DMS53 treated with DMSO at 0.1 percent for 48 hours (cell line): ENCODE results near the gene TET2.

ENCODE experiments used
- DNase-seq: peaks from one replicate; lab custom pipeline; 2025; ENCODE audit not compliant: unreplicated experiment; lab: John Stamatoyannopoulos, UW

Gene TET2

GRCh38 chr4:105182211-105182610, 35.5 kb downstream of the TET2 start:
- DNase-seq = no peak

- no peak for DNase-seq
Measured at GRCh38 chr4:105184316-105184980, 37.8 kb downstream of the TET2 start.

GRCh38 chr4:105186701-105187161, 40.1 kb downstream of the TET2 start:
- DNase-seq = no peak

- DNase-seq = no peak
Measured at GRCh38 chr4:105189855-105190650, 43.4 kb downstream of the TET2 start.

GRCh38 chr4:105191621-105192210, 45.0 kb downstream of the TET2 start:
- DNase-seq = no peak

- DNase-seq = no peak
Measured at GRCh38 chr4:105192474-105192873, 45.8 kb downstream of the TET2 start.

DNA sequence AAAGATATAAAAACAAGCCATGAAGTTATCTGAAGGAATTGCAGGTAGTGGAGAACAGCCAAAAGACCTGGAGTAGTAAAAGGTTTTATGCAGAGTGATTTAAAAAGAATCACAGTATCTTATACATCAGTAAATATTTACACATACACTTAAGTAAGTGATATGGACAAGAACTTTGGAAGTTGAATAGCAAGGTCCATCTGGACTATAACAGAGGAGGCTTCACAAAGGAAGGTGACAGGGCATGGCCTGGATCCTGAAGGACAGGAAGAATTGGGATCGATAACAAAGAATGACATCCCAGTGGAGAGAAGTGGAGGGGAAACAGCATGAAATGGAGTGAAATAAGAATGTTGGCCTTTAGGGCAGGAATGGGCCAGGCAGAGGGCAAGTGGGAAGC, 46.2 kb downstream of the TET2 start:
- no peak for DNase-seq

- DNase-seq = no peak
Measured at GRCh38 chr4:105193536-105193935, 46.9 kb downstream of the TET2 start.

GRCh38 chr4:105194328-105195231, 47.9 kb downstream of the TET2 start:
- DNase-seq = no peak

- DNase-seq = no peak
Measured at GRCh38 chr4:105196523-105197145, 50.0 kb downstream of the TET2 start.

DNA sequence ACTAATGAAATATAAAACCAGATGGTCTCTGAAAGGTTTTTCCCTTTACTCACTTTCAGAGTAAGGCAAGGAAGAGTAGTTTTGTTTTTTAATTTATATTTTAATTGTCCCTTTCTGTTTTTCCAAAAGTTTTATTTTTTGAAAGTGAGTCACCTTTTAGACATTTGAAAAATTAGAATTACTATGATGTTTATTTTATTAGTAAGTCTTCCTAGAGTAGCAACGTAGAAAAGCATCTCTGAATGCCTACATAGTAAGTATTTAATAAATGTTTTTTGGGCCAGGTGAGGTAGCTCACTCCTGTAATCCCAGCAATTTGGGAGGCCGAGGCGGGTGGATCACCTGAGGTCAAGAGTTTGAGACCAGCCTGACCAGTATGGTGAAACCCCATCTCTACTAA, 51.1 kb downstream of the TET2 start:
- no peak for DNase-seq

- no peak for DNase-seq
Measured at GRCh38 chr4:105198541-105198940, 51.9 kb downstream of the TET2 start.

DNA sequence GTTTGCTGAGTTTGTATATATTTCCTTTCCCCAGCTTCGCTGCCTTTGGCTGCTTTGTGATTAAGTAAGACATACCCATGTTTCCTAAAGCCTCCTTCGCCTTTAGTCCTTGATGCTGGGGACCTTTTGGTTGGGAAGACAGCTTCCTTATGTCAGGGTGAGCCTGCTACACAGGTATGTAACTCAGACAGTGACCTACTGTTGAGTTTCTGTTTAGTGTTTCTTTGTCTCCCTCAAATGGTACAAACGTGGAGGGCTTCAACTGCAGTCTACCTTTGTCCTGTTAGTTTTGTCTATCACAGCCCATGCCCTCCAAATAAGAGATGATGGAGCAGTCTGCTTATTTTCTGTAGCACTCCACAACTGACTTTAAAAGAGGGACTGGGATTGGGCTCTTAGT, 59.5 kb downstream of the TET2 start:
- DNase-seq = no peak

- DNase-seq = no peak
Measured at GRCh38 chr4:105207386-105207785, 60.7 kb downstream of the TET2 start.

- DNase-seq = no peak
Measured at GRCh38 chr4:105208561-105208960, 61.9 kb downstream of the TET2 start.

DNA sequence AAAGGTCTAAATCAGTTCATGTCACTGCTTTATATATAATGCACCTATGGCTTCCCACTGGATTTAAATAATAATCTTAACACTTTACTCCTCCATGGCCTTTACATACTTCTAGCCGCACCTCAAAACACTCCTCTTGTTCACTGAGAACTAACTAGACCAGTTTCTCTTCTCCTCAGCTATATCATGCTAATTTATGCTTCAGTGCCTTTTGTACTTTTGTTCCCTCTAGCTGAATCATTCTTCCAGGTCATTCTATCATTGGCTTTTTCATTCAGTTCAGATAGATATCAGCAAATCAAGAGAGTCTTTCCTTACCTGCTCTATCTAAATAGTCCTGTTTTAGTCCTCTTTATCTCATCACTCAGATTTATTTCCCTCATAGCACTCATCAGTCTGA, 64.2 kb downstream of the TET2 start:
- DNase-seq = no peak

- no peak for DNase-seq
Measured at GRCh38 chr4:105215609-105216313, 69.1 kb downstream of the TET2 start.

DNA sequence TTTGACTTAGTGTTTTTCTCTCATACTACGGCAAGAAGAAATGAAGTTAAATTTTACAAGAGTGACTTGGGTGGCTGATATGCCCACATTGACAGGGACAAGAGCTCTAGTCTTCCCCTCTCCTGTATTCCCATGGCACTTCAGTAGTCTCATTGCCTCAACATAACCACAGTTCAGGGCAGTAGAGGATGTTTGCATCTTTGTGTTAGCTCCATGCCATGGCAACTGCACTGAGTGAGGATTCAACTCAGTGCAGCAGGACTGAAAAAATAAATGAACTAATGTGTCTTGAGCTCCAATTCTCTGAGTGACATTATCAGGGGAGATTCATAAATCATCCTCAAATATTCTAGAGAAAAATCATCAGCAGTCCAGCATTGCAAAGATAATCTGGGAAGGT, 78.8 kb downstream of the TET2 start:
- DNase-seq = no peak

DNA sequence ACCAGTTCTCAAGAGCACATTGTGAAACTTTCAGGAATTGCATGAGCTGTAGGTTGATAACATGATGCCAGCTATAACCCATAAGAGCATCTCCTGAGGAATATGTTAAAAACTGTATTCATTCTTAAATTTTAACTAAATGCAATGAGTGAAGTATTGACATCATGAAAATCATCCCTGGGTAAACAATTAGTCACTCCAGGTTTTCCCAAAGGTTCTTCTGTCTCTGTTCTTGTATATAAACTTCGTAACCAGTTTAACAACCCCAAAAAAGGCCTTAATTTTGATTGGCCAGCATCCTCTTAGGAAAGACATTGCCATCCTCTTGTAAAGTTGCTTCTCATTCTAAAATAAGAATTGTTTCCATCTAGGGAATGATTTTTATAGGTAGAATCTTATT, 80.4 kb downstream of the TET2 start:
- no peak for DNase-seq

- DNase-seq = no peak
Measured at GRCh38 chr4:105230287-105230686, 83.6 kb downstream of the TET2 start.
